HEK293 (cell line): ENCODE results near the gene HNRNPUL1.

ENCODE experiments used
- CTCF ChIA-PET: fragments of 350-600 bp; formaldehyde crosslinking; extraction: SDS; loops from one replicate; lab custom pipeline; 2021; ENCODE audit warnings: antibody characterized with exemption; lab: Yijun Ruan, JAX
- POLR2A ChIA-PET: fragments of 300-600 bp; formaldehyde crosslinking; extraction: SDS; loops from one replicate; lab custom pipeline; 2020; ENCODE audit warnings: antibody characterized with exemption, inconsistent platforms; lab: Yijun Ruan, JAX
- H3K27ac ChIP-seq: fragments of 200-500 bp; sonication (Bioruptor generic); 2 replicates; pipeline ENCODE4 v1.5.1; 2014; ENCODE audit warnings: low read depth, low read length, control low read depth, inconsistent platforms; ENCODE audit errors: extremely low read depth
- H3K36me3 ChIP-seq, 2 experiments: fragments of 200-500 bp in 1 of 2; sonication (Bioruptor generic) in 1 of 2; 1 replicate in 1 of 2; 2 replicates in 1 of 2; pipeline ENCODE4 v1.5.1; 2014 to 2017; ENCODE audit warnings: inconsistent platforms in 2 of 2, low read length in 2 of 2; ENCODE audit not compliant: control insufficient read depth in 2 of 2, insufficient read depth in 1 of 2
- H3K4me1 ChIP-seq: fragments of 200-500 bp; sonication (Bioruptor generic); 2 replicates; pipeline ENCODE4 v1.5.1; 2014; ENCODE audit warnings: mild to moderate bottlenecking, low read length, inconsistent platforms; ENCODE audit not compliant: control insufficient read depth, insufficient read depth
- H3K4me3 ChIP-seq: 2 replicates; pipeline ENCODE4 v1.5.1; 2011; ENCODE audit warnings: low read depth, mild to moderate bottlenecking, control low read depth, low read length, moderate library complexity
- H3K9me3 ChIP-seq: fragments of 200-500 bp; sonication (Bioruptor generic); 2 replicates; pipeline ENCODE4 v1.5.1; 2014; ENCODE audit warnings: low read depth, low read length, inconsistent platforms; ENCODE audit not compliant: control insufficient read depth, insufficient read depth
- GLI4 ChIP-seq: fragments of 450-650 bp; formaldehyde crosslinking; IDR thresholded peaks from 2 replicates; pipeline ENCODE4 v1.5.1; 2016; ENCODE audit warnings: missing biosample characterization, missing genetic modification characterization
- HOXC10 ChIP-seq: sonication (generic); formaldehyde crosslinking; IDR thresholded peaks from 2 replicates; pipeline ENCODE4 v1.8.1; 2023; ENCODE audit warnings: mild to moderate bottlenecking, missing genetic modification reagents
- HOXD13 ChIP-seq: sonication (generic); formaldehyde crosslinking; IDR thresholded peaks from 2 replicates; pipeline ENCODE4 v1.8.0; 2022; ENCODE audit warnings: missing genetic modification reagents, borderline replicate concordance
- INSM2 ChIP-seq: fragments of 450-650 bp; formaldehyde crosslinking; IDR thresholded peaks from 2 replicates; pipeline ENCODE4 v1.5.1; 2016; ENCODE audit warnings: missing biosample characterization, missing genetic modification characterization
- KLF8 ChIP-seq: fragments of 450-650 bp; formaldehyde crosslinking; IDR thresholded peaks from 2 replicates; pipeline ENCODE4 v1.5.1; 2016; ENCODE audit warnings: missing biosample characterization, missing genetic modification characterization
- SCRT1 ChIP-seq: fragments of 450-650 bp; formaldehyde crosslinking; IDR thresholded peaks from 2 replicates; pipeline ENCODE4 v1.5.1; 2016; ENCODE audit warnings: missing biosample characterization, missing genetic modification characterization, borderline replicate concordance
- YY1 ChIP-seq: fragments of 450-650 bp; formaldehyde crosslinking; IDR thresholded peaks from 2 replicates; pipeline ENCODE4 v1.5.1; 2018; ENCODE audit warnings: missing biosample characterization, missing genetic modification characterization
- ZBTB1 ChIP-seq: fragments of 450-650 bp; formaldehyde crosslinking; IDR thresholded peaks from 2 replicates; pipeline ENCODE4 v1.5.1; 2016; ENCODE audit warnings: missing biosample characterization, missing genetic modification characterization
- ZBTB10 ChIP-seq: fragments of 450-650 bp; formaldehyde crosslinking; IDR thresholded peaks from 2 replicates; pipeline ENCODE4 v1.5.1; 2016; ENCODE audit warnings: missing biosample characterization, missing genetic modification characterization
- ZNF184 ChIP-seq: fragments of 450-650 bp; IDR thresholded peaks from 2 replicates; pipeline ENCODE4 v1.5.1; 2018; ENCODE audit warnings: missing biosample characterization, mild to moderate bottlenecking, missing genetic modification characterization
- ZNF350 ChIP-seq: fragments of 450-650 bp; formaldehyde crosslinking; IDR thresholded peaks from 2 replicates; pipeline ENCODE4 v1.5.0; 2017; ENCODE audit warnings: missing biosample characterization, mild to moderate bottlenecking, missing genetic modification characterization
- ZNF362 ChIP-seq: fragments of 450-650 bp; formaldehyde crosslinking; IDR thresholded peaks from 2 replicates; pipeline ENCODE4 v1.5.1; 2016; ENCODE audit warnings: missing biosample characterization, missing genetic modification characterization
- ZNF37A ChIP-seq: fragments of 450-650 bp; IDR thresholded peaks from 2 replicates; pipeline ENCODE4 v1.5.1; 2018; ENCODE audit warnings: missing biosample characterization, missing genetic modification characterization
- ZNF473 ChIP-seq: fragments of 450-650 bp; formaldehyde crosslinking; IDR thresholded peaks from 2 replicates; pipeline ENCODE4 v1.5.1; 2017; ENCODE audit warnings: missing biosample characterization, missing genetic modification characterization
- ZNF488 ChIP-seq: fragments of 450-650 bp; formaldehyde crosslinking; IDR thresholded peaks from 2 replicates; pipeline ENCODE4 v1.5.1; 2016; ENCODE audit warnings: missing biosample characterization, missing genetic modification characterization
- ZNF555 ChIP-seq: fragments of 450-650 bp; formaldehyde crosslinking; conservative IDR thresholded peaks from 2 replicates; pipeline ENCODE4 v1.5.1; 2017; ENCODE audit warnings: missing biosample characterization, mild to moderate bottlenecking, missing genetic modification characterization, inconsistent platforms
- ZNF560 ChIP-seq: fragments of 450-650 bp; formaldehyde crosslinking; IDR thresholded peaks from 2 replicates; pipeline ENCODE4 v1.5.1; 2017; ENCODE audit warnings: missing biosample characterization, missing genetic modification characterization, borderline replicate concordance
- ZNF571 ChIP-seq: fragments of 450-650 bp; formaldehyde crosslinking; IDR thresholded peaks from 2 replicates; pipeline ENCODE4 v1.5.0; 2017; ENCODE audit warnings: missing biosample characterization, missing genetic modification characterization
- ZNF585B ChIP-seq: fragments of 450-650 bp; formaldehyde crosslinking; IDR thresholded peaks from 2 replicates; pipeline ENCODE4 v1.5.1; 2016; ENCODE audit warnings: missing biosample characterization, missing genetic modification characterization
- ZNF600 ChIP-seq: fragments of 450-650 bp; formaldehyde crosslinking; IDR thresholded peaks from 2 replicates; pipeline ENCODE4 v1.5.1; 2016; ENCODE audit warnings: missing biosample characterization, missing genetic modification characterization
- ZNF621 ChIP-seq: fragments of 450-650 bp; formaldehyde crosslinking; IDR thresholded peaks from 2 replicates; pipeline ENCODE4 v1.5.1; 2017; ENCODE audit warnings: missing biosample characterization, missing genetic modification characterization
- ZNF747 ChIP-seq: fragments of 450-650 bp; formaldehyde crosslinking; IDR thresholded peaks from 2 replicates; pipeline ENCODE4 v1.5.1; 2016; ENCODE audit warnings: missing biosample characterization, missing genetic modification characterization
- ZNF777 ChIP-seq: fragments of 450-650 bp; formaldehyde crosslinking; IDR thresholded peaks from 2 replicates; pipeline ENCODE4 v1.5.1; 2017; ENCODE audit warnings: missing biosample characterization, missing genetic modification characterization, borderline replicate concordance
- TF ChIP-seq, protein P1 (sequence below): fragments of 450-650 bp; formaldehyde crosslinking; IDR thresholded peaks from 2 replicates; pipeline ENCODE4 v1.5.1; 2017; ENCODE audit warnings: missing biosample characterization, missing genetic modification characterization
- TF ChIP-seq, protein P2 (sequence below): fragments of 450-650 bp; IDR thresholded peaks from 2 replicates; pipeline ENCODE4 v1.5.1; 2018; ENCODE audit warnings: missing biosample characterization, missing genetic modification characterization

HNRNPUL1 gene

DNA sequence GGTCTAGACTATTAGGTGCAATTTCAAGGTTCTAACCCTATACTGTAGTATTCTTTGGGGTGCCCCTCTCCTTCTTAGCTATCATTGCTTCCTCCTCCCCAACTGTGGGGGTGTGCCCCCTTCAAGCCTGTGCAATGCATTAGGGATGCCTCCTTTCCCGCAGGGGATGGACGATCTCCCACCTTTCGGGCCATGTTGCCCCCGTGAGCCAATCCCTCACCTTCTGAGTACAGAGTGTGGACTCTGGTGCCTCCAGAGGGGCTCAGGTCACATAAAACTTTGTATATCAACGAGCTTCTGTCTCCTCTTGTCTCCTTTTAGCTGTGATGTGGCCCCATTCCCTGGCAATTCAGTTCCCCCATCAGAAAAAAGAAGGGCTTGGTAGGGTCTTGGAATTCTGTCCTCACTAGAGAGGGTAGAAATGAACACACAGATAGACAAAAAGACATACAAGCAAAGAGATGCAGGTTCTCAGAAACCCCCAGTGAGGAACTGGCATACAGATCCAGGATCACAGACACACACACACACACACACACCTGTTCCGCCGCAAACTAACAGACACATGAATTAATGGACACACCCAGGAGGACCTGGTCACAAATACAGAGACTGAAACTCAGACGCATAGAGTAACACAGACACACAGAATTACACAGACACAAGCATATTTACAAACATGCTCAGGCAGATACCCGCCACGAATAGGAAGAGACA is 2.5 kb upstream of the HNRNPUL1 start (continued):
- TF ChIP-seq ZBTB10 (tag by site-specific recombination) = no peak
- TF ChIP-seq SCRT1 = peak; percentile 54; the same call in 1 of the 2 replicates
- peak; percentile 48; the same call in 1 of the 2 replicates for TF ChIP-seq ZNF488
- no peak for TF ChIP-seq ZNF362 (tag by site-specific recombination)
- TF ChIP-seq ZNF747 (tag by site-specific recombination) = no peak
- TF ChIP-seq, all 188 proteins: peak for 7

DNA sequence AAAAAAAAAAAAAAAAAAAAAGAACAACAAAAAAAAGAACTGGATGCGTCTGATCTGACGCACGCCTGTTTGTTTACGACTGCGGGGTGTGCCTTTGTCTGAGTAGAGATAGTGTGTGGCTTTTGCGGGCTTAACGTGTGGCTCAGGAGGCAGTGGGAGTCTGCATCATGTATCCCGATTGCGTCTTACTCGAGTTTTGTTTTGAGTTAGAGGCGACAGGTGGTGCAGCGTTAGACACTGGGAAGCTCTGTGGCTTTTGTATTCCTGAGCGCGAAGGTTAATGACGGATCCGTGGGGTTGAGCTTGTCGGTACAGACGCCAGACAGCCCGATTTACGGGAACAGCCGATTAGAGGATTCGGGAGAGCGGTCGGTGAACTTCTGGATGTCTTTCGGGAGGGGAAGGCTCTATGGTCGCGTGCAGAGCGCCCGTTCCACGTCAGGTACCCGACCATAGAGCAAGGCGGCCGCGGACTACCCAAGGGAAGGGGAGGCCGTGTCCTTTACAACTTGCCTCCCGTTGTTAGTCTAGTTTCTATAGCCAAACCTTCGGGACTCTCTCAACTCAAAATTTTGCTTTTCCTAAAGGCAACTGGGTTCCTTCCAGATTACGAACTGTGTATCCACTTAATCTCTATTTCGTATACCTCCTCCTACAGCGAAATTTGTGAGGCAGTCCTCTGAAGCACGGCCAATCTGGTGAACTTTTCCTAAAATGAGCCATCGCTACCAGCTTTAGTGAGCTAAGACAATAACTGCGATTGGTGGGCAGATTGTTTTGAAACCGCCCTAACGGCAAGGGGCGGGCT is 926 bp upstream of the HNRNPUL1 start:
- CTCF ChIA-PET = interaction anchor here (0.6 to 8.4 kb wide), 23 partner anchors 8 to 820 kb away, joined by 3 to 184 read pairs (median 4); partner anchors contain the start of gene CYP2S1
- Histone ChIP-seq H3K4me3 (peak overlapping the region; percentile 59), H3K9me3 (no peaks in the 10 kb centered on the region), H3K36me3 (peaks cover 20 to 22% of the 10 kb centered on the region in 2 experiments), H3K4me1 (peaks cover 14% of the 10 kb centered on the region), H3K27ac (peak overlapping the region; percentile 84)
- POLR2A ChIA-PET = interaction anchor here (0.5 to 3.5 kb wide), 49 partner anchors 8 to 1783 kb away, joined by 3 to 64 read pairs (median 5); partner anchors contain the start of genes ACTMAP, AXL, B9D2 and CCDC97
- TF ChIP-seq ZNF184 (tag by site-specific recombination) (no peak), YY1 (tag by site-specific recombination) (no peak), ZNF560 (tag by site-specific recombination) (no peak), ZNF585B (tag by site-specific recombination) (no peak), ZBTB1 (tag by site-specific recombination) (no peak), ZNF37A (no peak), HOXC10 (CRISPR knock-in tag) (no peak), ZNF600 (peak; percentile 84; the same call in 1 of the 2 replicates), ZNF555 (tag by site-specific recombination) (no peak), ZNF777 (tag by site-specific recombination) (0 out of 2 replicates have a peak, but pooled peaks have one; percentile 3), ZNF350 (tag by site-specific recombination) (no peak), KLF8 (tag by site-specific recombination) (no peak), GLI4 (tag by site-specific recombination) (no peak), ZNF571 (tag by site-specific recombination) (no peak), HOXD13 (CRISPR knock-in tag) (no peak), ZNF621 (no peak), ZNF473 (tag by site-specific recombination) (no peak), INSM2 (tag by site-specific recombination) (0 out of 2 replicates have a peak, but pooled peaks have one; percentile 7)
- TF ChIP-seq, protein P1, sequence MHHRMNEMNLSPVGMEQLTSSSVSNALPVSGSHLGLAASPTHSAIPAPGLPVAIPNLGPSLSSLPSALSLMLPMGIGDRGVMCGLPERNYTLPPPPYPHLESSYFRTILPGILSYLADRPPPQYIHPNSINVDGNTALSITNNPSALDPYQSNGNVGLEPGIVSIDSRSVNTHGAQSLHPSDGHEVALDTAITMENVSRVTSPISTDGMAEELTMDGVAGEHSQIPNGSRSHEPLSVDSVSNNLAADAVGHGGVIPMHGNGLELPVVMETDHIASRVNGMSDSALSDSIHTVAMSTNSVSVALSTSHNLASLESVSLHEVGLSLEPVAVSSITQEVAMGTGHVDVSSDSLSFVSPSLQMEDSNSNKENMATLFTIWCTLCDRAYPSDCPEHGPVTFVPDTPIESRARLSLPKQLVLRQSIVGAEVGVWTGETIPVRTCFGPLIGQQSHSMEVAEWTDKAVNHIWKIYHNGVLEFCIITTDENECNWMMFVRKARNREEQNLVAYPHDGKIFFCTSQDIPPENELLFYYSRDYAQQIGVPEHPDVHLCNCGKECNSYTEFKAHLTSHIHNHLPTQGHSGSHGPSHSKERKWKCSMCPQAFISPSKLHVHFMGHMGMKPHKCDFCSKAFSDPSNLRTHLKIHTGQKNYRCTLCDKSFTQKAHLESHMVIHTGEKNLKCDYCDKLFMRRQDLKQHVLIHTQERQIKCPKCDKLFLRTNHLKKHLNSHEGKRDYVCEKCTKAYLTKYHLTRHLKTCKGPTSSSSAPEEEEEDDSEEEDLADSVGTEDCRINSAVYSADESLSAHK (tag by site-specific recombination) = no peak
- TF ChIP-seq, protein P2, sequence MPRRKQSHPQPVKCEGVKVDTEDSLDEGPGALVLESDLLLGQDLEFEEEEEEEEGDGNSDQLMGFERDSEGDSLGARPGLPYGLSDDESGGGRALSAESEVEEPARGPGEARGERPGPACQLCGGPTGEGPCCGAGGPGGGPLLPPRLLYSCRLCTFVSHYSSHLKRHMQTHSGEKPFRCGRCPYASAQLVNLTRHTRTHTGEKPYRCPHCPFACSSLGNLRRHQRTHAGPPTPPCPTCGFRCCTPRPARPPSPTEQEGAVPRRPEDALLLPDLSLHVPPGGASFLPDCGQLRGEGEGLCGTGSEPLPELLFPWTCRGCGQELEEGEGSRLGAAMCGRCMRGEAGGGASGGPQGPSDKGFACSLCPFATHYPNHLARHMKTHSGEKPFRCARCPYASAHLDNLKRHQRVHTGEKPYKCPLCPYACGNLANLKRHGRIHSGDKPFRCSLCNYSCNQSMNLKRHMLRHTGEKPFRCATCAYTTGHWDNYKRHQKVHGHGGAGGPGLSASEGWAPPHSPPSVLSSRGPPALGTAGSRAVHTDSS = no peak
